NCI-H128 (cell line): ENCODE data around the gene SCUBE1.

ENCODE experiments used
- DNase-seq: peaks from one replicate; lab custom pipeline; 2025; ENCODE audit not compliant: unreplicated experiment; lab: John Stamatoyannopoulos, UW

SCUBE1 gene

GRCh38 chr22:43162412-43163150, 180.6 kb downstream of the SCUBE1 start:
- DNase-seq, result no peak

DNA sequence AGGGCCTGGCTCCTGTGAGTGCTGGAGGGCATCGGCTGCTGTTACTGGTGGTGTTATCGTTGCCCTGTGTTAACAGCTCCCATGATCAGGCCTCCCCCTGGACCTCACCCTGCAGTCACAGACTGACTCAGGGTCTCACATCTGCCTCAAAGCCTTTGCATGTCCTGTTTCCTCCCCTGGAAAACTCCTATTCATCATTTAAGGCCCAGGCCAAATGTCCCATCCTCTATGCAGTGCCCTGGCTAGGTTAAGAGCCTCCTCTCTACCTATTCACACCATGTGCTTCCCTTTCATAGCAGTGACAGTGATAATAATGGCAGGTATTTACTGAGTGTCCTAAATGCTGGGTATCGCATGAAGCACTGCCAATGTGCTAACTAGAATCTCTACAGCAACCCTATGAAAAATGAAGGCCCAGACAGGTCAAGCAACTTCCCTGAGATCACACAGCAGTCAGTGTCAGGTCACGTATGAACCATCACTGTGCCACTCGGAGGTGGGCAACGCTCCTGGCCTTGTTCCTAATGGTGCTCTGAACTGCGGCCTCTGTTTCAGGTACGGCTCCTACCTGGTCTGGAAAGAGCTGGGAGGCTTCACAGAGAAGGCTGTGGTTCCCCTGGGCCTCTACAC, 182.6 kb downstream of the SCUBE1 start:
- no peak for DNase-seq

DNA sequence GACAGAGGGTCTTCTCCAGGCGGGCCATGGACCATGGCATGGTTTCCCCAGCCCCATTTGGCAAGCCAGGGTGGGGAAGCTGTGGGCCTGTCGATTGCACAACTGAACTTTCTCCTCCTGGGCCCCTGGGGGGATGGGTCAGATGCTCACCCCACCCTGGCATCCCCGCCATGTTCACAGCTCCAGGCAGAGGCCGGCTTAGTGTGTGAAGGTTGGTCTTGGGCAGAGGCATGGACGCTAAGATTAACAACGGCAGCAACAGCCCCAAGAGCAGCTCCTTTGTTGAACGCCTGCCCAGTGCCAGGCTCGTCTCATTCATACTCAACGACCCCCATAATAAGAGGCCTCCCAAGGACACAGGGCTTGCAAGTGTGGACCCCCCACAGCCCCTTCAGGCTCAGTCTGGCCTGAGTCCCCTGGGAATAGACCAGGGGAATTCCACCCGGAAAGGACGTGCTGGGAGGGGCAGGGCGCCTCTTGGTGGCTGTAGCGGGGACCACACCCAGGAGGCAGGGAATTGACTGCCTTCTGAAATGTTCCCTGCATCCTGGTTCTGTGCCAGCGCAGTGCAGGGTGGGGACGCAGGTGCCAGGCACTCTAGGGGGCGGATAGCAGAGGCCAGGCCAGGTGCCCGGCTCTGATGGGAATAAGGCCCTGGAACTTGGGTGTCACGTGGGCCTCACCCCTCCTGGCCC, 183.5 kb downstream of the SCUBE1 start:
- no peak for DNase-seq

GRCh38 chr22:43158778-43159483, 184.2 kb downstream of the SCUBE1 start:
- DNase-seq, result no peak

DNA sequence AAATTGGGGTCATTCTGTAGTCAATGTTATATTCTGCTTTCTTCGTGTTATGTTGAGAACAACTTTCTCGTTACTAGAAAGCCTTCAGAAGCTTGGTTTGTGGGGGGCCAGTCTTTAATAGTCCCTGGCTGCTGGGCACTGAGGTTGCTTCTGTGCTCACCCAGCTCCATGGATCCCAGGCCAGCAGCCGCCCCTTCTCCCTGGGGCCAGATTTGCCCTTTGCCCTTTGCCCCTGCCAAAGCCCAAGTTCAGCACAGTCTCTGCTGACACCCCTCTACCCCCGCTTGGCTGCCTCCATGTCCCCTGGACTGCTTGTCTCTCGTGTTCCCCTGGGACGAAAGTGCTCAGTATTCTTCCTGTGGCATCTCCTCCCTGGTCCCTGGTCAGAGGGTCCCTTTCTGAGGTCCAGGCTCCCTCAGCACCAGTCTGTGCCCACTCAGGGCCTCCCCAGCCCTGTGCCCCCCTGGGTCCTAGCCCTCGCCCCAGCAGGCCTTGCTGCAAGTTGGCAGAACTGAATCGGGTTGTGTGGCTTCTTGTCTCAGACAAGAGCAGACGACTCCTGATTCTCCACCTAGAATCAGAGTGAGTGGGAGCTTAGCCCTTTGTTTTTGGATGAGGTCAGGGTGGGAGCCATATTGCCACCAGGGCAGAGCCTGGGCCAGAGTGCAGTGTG, 185.2 kb downstream of the SCUBE1 start:
- no peak for DNase-seq

- DNase-seq, result no peak
Observed at GRCh38 chr22:43156413-43156812, 186.8 kb downstream of the SCUBE1 start.

DNA sequence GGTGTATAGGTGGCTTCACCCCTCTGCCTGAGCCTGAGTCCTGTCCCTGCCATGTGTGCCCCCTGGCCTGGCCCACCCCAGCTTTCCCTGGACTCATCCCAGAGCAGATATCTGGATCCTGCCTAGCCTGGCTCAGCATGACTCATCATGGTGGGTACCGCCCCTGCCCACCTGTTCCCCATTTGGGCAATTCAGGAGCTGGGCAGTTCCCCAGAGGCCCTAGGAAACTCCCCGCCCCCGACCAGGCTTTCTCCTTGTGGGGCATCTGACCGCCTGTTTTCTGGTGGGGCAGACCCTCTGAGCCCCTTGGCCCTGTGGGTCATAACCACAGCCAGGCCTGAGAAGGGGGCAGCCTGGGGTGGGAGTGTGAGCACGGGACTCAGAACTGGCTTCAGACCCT, 187.4 kb downstream of the SCUBE1 start:
- DNase-seq, result no peak

DNA sequence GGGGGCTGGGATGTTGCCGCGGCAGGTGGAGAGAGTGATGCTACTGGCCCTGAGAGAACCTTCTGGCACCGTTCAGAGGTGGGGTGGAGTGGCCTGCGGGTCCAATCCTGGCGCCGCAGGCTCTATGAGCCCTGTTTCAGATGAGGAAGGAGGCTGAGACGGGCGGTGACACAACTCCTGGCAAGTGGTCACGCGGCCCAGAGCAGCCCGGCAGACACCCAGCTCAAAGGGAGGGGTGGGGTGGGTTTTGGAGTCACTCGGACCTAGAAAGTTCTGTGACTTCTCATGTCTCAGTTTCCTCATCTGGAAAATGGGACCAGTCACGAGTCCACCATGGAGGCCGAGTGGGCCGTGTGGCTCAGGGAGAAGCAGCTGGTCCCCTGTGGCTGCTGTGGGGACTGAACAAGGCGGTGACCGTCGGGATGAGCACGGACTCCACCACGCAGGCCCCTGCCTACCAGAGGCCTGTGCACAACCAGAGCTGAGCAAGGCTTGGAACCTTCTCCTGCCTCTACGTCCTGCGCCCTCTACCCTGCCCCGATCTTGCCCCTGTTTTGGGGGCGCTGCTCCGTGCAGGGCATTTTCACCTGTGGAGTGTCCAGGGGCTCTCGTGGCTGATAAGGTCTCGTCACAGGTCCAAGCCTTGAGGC, 188.2 kb downstream of the SCUBE1 start:
- no peak for DNase-seq

- DNase-seq, result no peak
Observed at GRCh38 chr22:43153899-43154298, 189.3 kb downstream of the SCUBE1 start.

GRCh38 chr22:43152357-43153071, 190.7 kb downstream of the SCUBE1 start:
- DNase-seq, result no peak

- no peak for DNase-seq
Observed at GRCh38 chr22:43152003-43152356, 191.2 kb downstream of the SCUBE1 start.

DNA sequence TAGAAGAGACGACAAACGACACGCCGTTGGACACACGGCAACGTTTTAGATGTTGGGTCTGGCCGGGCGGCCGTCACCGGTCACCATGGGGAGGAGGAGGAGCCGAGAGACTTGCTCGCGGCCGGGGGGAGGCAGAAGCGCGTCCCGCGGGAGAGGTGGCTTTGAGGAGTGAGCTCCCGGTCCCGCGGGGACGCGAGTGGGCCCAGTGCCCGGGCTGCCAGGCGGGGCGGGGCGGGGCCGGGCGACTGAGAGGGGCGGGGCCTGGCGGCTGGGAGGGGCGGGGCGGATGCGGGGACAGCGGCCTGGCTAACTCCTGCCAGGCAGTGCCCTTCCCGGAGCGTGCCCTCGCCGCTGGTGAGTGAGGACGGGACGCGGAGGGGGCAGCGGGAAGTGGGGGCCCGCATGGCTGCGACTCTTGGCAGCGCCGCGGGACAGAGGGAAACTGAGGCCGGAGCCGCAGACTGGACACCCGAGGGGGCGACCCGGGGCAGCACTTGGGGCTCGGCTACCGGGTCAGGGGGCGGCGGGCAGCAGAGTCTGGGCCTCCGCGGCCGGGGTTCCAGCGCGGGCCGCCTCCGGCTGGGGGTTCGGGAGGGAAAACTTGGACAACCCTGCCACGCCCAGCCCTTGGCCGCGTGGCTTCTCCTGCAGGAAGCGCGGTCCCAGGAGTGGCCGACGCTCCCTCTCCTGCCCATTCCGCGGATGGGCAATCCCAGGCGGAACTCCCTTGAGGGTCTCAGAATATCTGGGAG, 191.7 kb downstream of the SCUBE1 start, which contains the start of gene TSPO:
Gene TSPO, plus strand, starts transcription at position 309 of the 752 bp plus-strand sequence. CDS start 7,680 bp downstream, outside the sequence.
- no peak for DNase-seq

DNA sequence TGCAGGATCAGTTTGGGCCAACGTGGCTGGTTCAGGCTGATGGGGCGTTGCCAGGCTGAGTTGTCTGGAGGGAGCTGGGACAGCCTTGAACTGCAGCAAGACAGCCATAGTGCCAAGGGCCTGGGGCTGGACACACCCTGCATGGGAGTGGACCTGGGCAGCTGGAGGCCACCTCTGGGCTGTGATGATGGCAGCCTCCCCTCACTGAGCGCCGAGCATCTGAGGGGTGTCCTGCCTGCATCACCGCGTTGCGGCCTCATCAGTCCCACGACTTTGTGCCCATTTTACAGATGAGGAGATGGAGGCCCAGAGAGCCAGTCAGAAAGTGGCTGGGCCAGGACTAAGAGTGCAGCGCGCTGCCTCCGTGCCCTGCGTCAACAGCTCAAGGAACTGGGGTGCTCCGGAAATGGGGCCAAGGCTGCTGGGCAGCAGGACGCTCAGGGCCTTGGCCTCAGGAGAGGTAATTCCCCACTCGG, 192.4 kb downstream of the SCUBE1 start:
- no peak for DNase-seq

- no peak for DNase-seq
Observed at GRCh38 chr22:43148581-43148980, 194.6 kb downstream of the SCUBE1 start.

DNA sequence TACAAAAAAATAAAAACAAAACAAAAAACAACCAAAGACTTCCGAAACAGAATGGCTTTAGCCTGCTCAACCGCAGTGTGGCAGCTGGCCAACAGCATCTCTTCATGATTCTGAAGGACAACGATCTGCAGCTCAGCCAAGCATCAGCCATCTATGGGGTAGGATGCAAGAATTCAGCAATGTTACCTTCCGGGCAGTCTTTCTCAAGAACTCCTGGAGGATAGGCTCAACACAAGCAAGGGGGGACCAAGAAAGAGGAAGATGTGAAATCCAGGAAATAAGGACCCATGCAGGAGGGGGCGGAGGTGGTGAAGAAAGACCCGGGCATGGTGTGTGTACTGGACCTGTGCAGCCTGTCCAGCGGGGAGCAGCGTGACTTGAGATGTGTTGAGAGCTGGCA, 195.4 kb downstream of the SCUBE1 start:
- no peak for DNase-seq
